Upper lobe of right lung (tissue), 1 donor: ENCODE results near the gene ONECUT3. TPM values are rescaled to one million over a fixed set of nuclear protein-coding genes. Genes with fewer than 3 reads are reported as not detected.

Source experiments
- ATAC-seq: fragments of 200-7000 bp; cut with Tn5 transposase; one replicate; pipeline ENCODE4 v1.9.1; 2020; ENCODE audit warnings: mild to moderate bottlenecking, moderate library complexity
- DNase-seq: peaks from one replicate; pipeline ENCODE4 v3.0.0-alpha.2; 2020
- H3K27ac ChIP-seq: fragments of 200-600 bp; one replicate; pipeline ENCODE4 v1.8.0; 2022
- H3K27me3 ChIP-seq: fragments of 200-600 bp; one replicate; pipeline ENCODE4 v1.8.0; 2022; ENCODE audit warnings: mild to moderate bottlenecking
- H3K36me3 ChIP-seq: fragments of 200-600 bp; one replicate; pipeline ENCODE4 v1.8.0; 2022
- H3K4me1 ChIP-seq: fragments of 200-600 bp; one replicate; pipeline ENCODE4 v1.8.0; 2022
- H3K4me3 ChIP-seq: fragments of 200-600 bp; one replicate; pipeline ENCODE4 v1.8.0; 2022; ENCODE audit warnings: mild to moderate bottlenecking
- H3K9me3 ChIP-seq: fragments of 200-600 bp; one replicate; pipeline ENCODE4 v1.8.0; 2022
- CTCF ChIP-seq: fragments of 200-600 bp; IDR thresholded peaks from one replicate; pipeline ENCODE4 v1.8.0; 2022; ENCODE audit warnings: antibody characterized with exemption
- intact Hi-C: fragments of 100-400 bp; cut with DNase I; formaldehyde crosslinking; loops from one replicate; pipeline ENCODE4 v1.11.0; 2022
- total RNA-seq: library from RNA; stranded (reverse); fragmentation: NEBNext Ultra II Directional; extraction: Animal tissue kit (Norgen Biotek cat#: 25700); gene quantifications from one replicate; pipeline ENCODE4 v1.2.1, GENCODE V29; 2021
- donor health status: DM: no; HTN: yes; CAD: no; lungs with severe emphysema.

The ONECUT3 gene
- total RNA-seq, 1 donor from 2014 or later = not detected

- DNase-seq (no peak), ATAC-seq (no peak)
- intact Hi-C loops = no loop called here
- no peaks in the 10 kb centered on the region for H3K9me3 ChIP-seq
- H3K27me3 ChIP-seq = no peaks in the 10 kb centered on the region
- H3K27ac ChIP-seq = no peak overlapping the region
- H3K36me3 ChIP-seq = peaks cover 67% of the 10 kb centered on the region
- no peaks in the 10 kb centered on the region for H3K4me1 ChIP-seq
- H3K4me3 ChIP-seq = no peak overlapping the region
- TF ChIP-seq CTCF = no peak
Measured at GRCh38 chr19:1823539-1824251, 70.4 kb downstream of the ONECUT3 start.

GRCh38 chr19:1824252-1824622 is 70.9 kb downstream of the ONECUT3 start:
- intact Hi-C loops = no loop called here
- Histone ChIP-seq H3K27ac (no peak overlapping the region), H3K4me3 (no peak overlapping the region), H3K27me3 (no peaks in the 10 kb centered on the region), H3K4me1 (no peaks in the 10 kb centered on the region), H3K36me3 (peaks cover 62% of the 10 kb centered on the region), H3K9me3 (no peaks in the 10 kb centered on the region)
- DNase-seq (no peak), ATAC-seq (no peak)
- no peak for TF ChIP-seq CTCF

- Histone ChIP-seq H3K36me3 (peaks cover 58% of the 10 kb centered on the region), H3K9me3 (no peaks in the 10 kb centered on the region), H3K27me3 (no peaks in the 10 kb centered on the region), H3K4me3 (no peak overlapping the region), H3K27ac (no peak overlapping the region), H3K4me1 (no peaks in the 10 kb centered on the region)
- peak; percentile 80 for ATAC-seq
- peak; percentile 85 for DNase-seq
- intact Hi-C loops = no loop called here
- TF ChIP-seq CTCF = peak; percentile 86
Measured at GRCh38 chr19:1825909-1826556, 72.7 kb downstream of the ONECUT3 start.

- H3K27me3 ChIP-seq = no peaks in the 10 kb centered on the region
- DNase-seq = no peak
- ATAC-seq = no peak
- no peaks in the 10 kb centered on the region for H3K9me3 ChIP-seq
- no peaks in the 10 kb centered on the region for H3K4me1 ChIP-seq
- TF ChIP-seq CTCF = no peak
- no peak overlapping the region for H3K4me3 ChIP-seq
- H3K27ac ChIP-seq = no peak overlapping the region
- intact Hi-C loops = no loop called here
- peaks cover 52% of the 10 kb centered on the region for H3K36me3 ChIP-seq
Measured at GRCh38 chr19:1826557-1827521, 73.5 kb downstream of the ONECUT3 start.

- H3K9me3 ChIP-seq = no peaks in the 10 kb centered on the region
- no peak for ATAC-seq
- no peak for TF ChIP-seq CTCF
- no peaks in the 10 kb centered on the region for H3K27me3 ChIP-seq
- no peak overlapping the region for H3K27ac ChIP-seq
- H3K36me3 ChIP-seq = peaks cover 43% of the 10 kb centered on the region
- intact Hi-C loops = no loop called here
- no peak for DNase-seq
- no peaks in the 10 kb centered on the region for H3K4me1 ChIP-seq
- no peak overlapping the region for H3K4me3 ChIP-seq
Measured at GRCh38 chr19:1827566-1828278, 74.4 kb downstream of the ONECUT3 start.
